Bronchial epithelial cell (primary cell): Measurements from ENCODE around the gene UNK. TPM values are rescaled to one million over a fixed set of nuclear protein-coding genes. Genes with fewer than 3 reads are reported as not detected.

Experiments used
- DNase-seq: peaks from one replicate; pipeline ENCODE4 v3.0.0-alpha.2; 2010; ENCODE audit warnings: low read depth
- FAIRE-seq: peaks from 2 replicates; lab custom pipeline; 2011; peaks lifted over from hg19 to GRCh38; lab: Jason Lieb, UNC
- H3K27me3 ChIP-seq: 2 replicates; pipeline ENCODE4 v1.5.1; 2011; ENCODE audit warnings: low read length; ENCODE audit not compliant: control insufficient read depth, insufficient read depth
- H3K36me3 ChIP-seq: 2 replicates; pipeline ENCODE4 v1.5.1; 2011; ENCODE audit warnings: low read length; ENCODE audit not compliant: control insufficient read depth, insufficient read depth
- H3K4me3 ChIP-seq: 2 replicates; pipeline ENCODE4 v1.5.1; 2011; ENCODE audit warnings: mild to moderate bottlenecking, low read depth, low read length, control low read depth
- CTCF ChIP-seq: IDR thresholded peaks from 2 replicates; pipeline ENCODE4 v1.5.1; 2011; ENCODE audit warnings: mild to moderate bottlenecking, moderate library complexity, low read length, control low read depth, inconsistent platforms; ENCODE audit not compliant: insufficient read depth, severe bottlenecking
- total RNA-seq: library from RNA; depleted of rRNA; stranded (reverse); fragments of >200 nt; gene quantifications from 2 replicates; pipeline ENCODE4 v1.2.1, GENCODE V29; 2014

UNK gene
- total RNA-seq, 1 donor from 2014 or later = 10.8 TPM

GRCh38 chr17:75762513-75763268 is 21.9 kb upstream of the UNK start:
- Histone ChIP-seq H3K36me3 (peaks cover 8% of the 10 kb centered on the region), H3K4me3 (no peak overlapping the region), H3K27me3 (no peaks in the 10 kb centered on the region)
- no peak for FAIRE-seq
- DNase-seq = peak; percentile 41
- no peak for TF ChIP-seq CTCF

- no peaks in the 10 kb centered on the region for H3K27me3 ChIP-seq
- DNase-seq = no peak
- no peak for TF ChIP-seq CTCF
- no peak overlapping the region for H3K4me3 ChIP-seq
- peaks cover 4% of the 10 kb centered on the region for H3K36me3 ChIP-seq
- FAIRE-seq = no peak
These were observed 21.4 kb upstream of the UNK start for GRCh38 chr17:75763269-75763607.

GRCh38 chr17:75763613-75764416 is 20.8 kb upstream of the UNK start:
- Histone ChIP-seq H3K4me3 (peak overlapping the region; percentile 56), H3K36me3 (peaks cover 3% of the 10 kb centered on the region), H3K27me3 (no peaks in the 10 kb centered on the region)
- no peak for FAIRE-seq
- DNase-seq = peak; percentile 48
- TF ChIP-seq CTCF = no peak

GRCh38 chr17:75764417-75764710 is 20.2 kb upstream of the UNK start:
- no peak for TF ChIP-seq CTCF
- peak overlapping the region; percentile 56 for H3K4me3 ChIP-seq
- no peaks in the 10 kb centered on the region for H3K27me3 ChIP-seq
- FAIRE-seq (no peak), DNase-seq (no peak)
- peaks cover 2% of the 10 kb centered on the region for H3K36me3 ChIP-seq

- H3K27me3 ChIP-seq = no peaks in the 10 kb centered on the region
- TF ChIP-seq CTCF = peak; percentile 84
- no peaks in the 10 kb centered on the region for H3K36me3 ChIP-seq
- FAIRE-seq (no peak), DNase-seq (peak; percentile 51)
- H3K4me3 ChIP-seq = peak within 1 kb of the TSS; percentile 56
These were observed 19.7 kb upstream of the UNK start, which contains the start of gene GALK1 for GRCh38 chr17:75764711-75765421. Gene GALK1, minus strand, starts transcription at chr17:75765192. Its CDS starts 56 bp downstream, at chr17:75765136.
